ENCODE results near the gene GAB4.
"Not testable (repeated sequence)": the region's sequence is repeated elsewhere in the genome, so short reads cannot be mapped to it uniquely, and the experiment has no call there.

- not testable (repeated sequence) for TF ChIP-seq CTCF (conservative IDR thresholded peaks at IDR 0.05; ENCODE audit: low read length); EZH2phosphoT487 (IDR thresholded peaks at IDR 0.05; ENCODE audit: borderline replicate concordance)
Measured at GRCh38 chr22:17015552-17015951, 7.5 kb upstream of the GAB4 start.
